Measurements from ENCODE around the gene FRMPD2. TPM values are rescaled to one million over a fixed set of nuclear protein-coding genes. Genes with fewer than 3 reads are reported as not detected.

FRMPD2 gene
- total RNA-seq, 1 experiment from 2014 or later, result 0.44 TPM

- Mint-ChIP-seq H3K9me3 (no peaks in the 10 kb centered on the region), H3K27me3 (ENCODE audit: low read depth) (no peaks in the 10 kb centered on the region), H3K36me3 (ENCODE audit: insufficient read depth in 1 of 3, low read depth in 3 of 3) (no peaks in the 10 kb centered on the region), H3K4me1 (peaks cover 18 to 23% of the 10 kb centered on the region in 2 experiments), H3K27ac (no peak overlapping the region), H3K4me3 (no peak overlapping the region)
- Histone ChIP-seq H3K14ac (ENCODE audit: insufficient read depth, low read length) (no peak overlapping the region), H3K4ac (ENCODE audit: low read depth, low read length) (no peak overlapping the region), H3K9ac (ENCODE audit: extremely low read depth, insufficient read length, low read length) (no peak overlapping the region), H2BK5ac (ENCODE audit: insufficient read length, low read length) (no peak overlapping the region), H3T11ph (ENCODE audit: low read length) (no peak overlapping the region), H2BK120ac (ENCODE audit: low read depth, low read length, poor library complexity, severe bottlenecking) (no peak overlapping the region), H2AK5ac (ENCODE audit: insufficient read length, low read length) (no peak overlapping the region), H3K4me2 (ENCODE audit: insufficient read depth, insufficient read length, low read length) (no peak overlapping the region), H3K9me3 (ENCODE audit: control insufficient read depth, low read depth, low read length) (no peaks in the 10 kb centered on the region), H2AFZ (ENCODE audit: low read length) (no peak overlapping the region), H4K20me1 (ENCODE audit: control insufficient read depth, insufficient read depth, insufficient read length) (no peaks in the 10 kb centered on the region), H2BK15ac (ENCODE audit: low read depth, low read length) (no peak overlapping the region), H4K8ac (replicated peaks; ENCODE audit: insufficient read length, low read depth, low read length) (no peak overlapping the region), H3K27ac (ENCODE audit: insufficient read length, low read depth, low read length) (no peak overlapping the region), H3K79me1 (ENCODE audit: insufficient read depth, low read depth, low read length, poor library complexity, severe bottlenecking) (no peaks in the 10 kb centered on the region), H2BK20ac (ENCODE audit: low read depth, low read length, poor library complexity, severe bottlenecking) (no peak overlapping the region), H3K27me3 (ENCODE audit: insufficient read depth, low read length) (no peaks in the 10 kb centered on the region), H4K5ac (ENCODE audit: insufficient read length, low read depth, low read length) (no peak overlapping the region), H2BK12ac (ENCODE audit: insufficient read length, low read depth, low read length) (no peak overlapping the region), H3K18ac (ENCODE audit: insufficient read length, low read depth, low read length) (no peak overlapping the region), H4K91ac (ENCODE audit: insufficient read length, low read depth, low read length) (no peak overlapping the region), H3K23me2 (ENCODE audit: insufficient read length, low read depth, low read length, poor library complexity, severe bottlenecking) (no peaks in the 10 kb centered on the region), H3K79me2 (ENCODE audit: insufficient read depth, low read length) (no peaks in the 10 kb centered on the region), H3K56ac (ENCODE audit: insufficient read length, low read depth, low read length) (no peak overlapping the region), H3K23ac (ENCODE audit: insufficient read length, low read depth, low read length) (no peak overlapping the region), H3K4me1 (ENCODE audit: insufficient read depth, low read length) (peaks cover 2% of the 10 kb centered on the region; the same call in 1 of the 2 replicates)
- no peak for TF ChIP-seq CTCF (conservative IDR thresholded peaks at IDR 0.05)
- DNase-seq, result peak; percentile 19
- no CpG with 5 or more reads among the region's 6 CpGs for WGBS (ENCODE audit: extremely low coverage, insufficient read length, low lambda C conversion rate)
Measured at GRCh38 chr10:48249004-48249762, 25.3 kb downstream of the FRMPD2 start.

Data from H9 (cell line).